Neutrophil (primary cell): ENCODE data around the gene LBHD2.

ENCODE experiments used
- H3K27ac ChIP-seq: fragments of 200-600 bp; sonication (generic); 2 replicates; pipeline ENCODE4 v1.5.1; 2016; ENCODE audit warnings: mild to moderate bottlenecking, moderate library complexity
- H3K27me3 ChIP-seq: fragments of 200-600 bp; sonication (generic); 2 replicates; pipeline ENCODE4 v1.6.0; 2016; ENCODE audit warnings: mild to moderate bottlenecking
- H3K36me3 ChIP-seq: fragments of 200-600 bp; sonication (generic); 2 replicates; pipeline ENCODE4 v1.5.1; 2017
- H3K4me1 ChIP-seq, 2 experiments: fragments of 200-600 bp in 1 of 2; sonication (generic) in 1 of 2; 1 replicate in 1 of 2; 2 replicates in 1 of 2; pipeline versions ENCODE4 v1.5.1 to v1.6.1; 2013 to 2016; ENCODE audit warnings: low read depth in 1 of 2, low read length in 1 of 2, mild to moderate bottlenecking in 1 of 2, moderate library complexity in 1 of 2; ENCODE audit not compliant: control insufficient read depth in 1 of 2, insufficient read depth in 1 of 2
- H3K4me3 ChIP-seq, 2 experiments: fragments of 200-600 bp in 1 of 2; sonication (generic) in 1 of 2; 1 replicate in 1 of 2; 2 replicates in 1 of 2; pipeline ENCODE4 v1.5.1; 2013 to 2016; ENCODE audit warnings: low read depth in 1 of 2, low read length in 1 of 2, mild to moderate bottlenecking in 1 of 2, moderate library complexity in 1 of 2
- H3K9me3 ChIP-seq: fragments of 200-600 bp; sonication (generic); 2 replicates; pipeline ENCODE4 v1.5.1; 2016
- CTCF ChIP-seq: fragments of 200-600 bp; sonication (generic); IDR thresholded peaks from 2 replicates; pipeline ENCODE4 v1.5.1; 2016; ENCODE audit warnings: antibody characterized with exemption

Gene LBHD2

GRCh38 chr14:103095210-103095778 is 11.3 kb downstream of the LBHD2 start:
- Histone ChIP-seq H3K36me3 (no peaks in the 10 kb centered on the region), H3K4me1 (peaks cover 4 to 10% of the 10 kb centered on the region in 2 experiments), H3K27me3 (peaks cover 70% of the 10 kb centered on the region), H3K4me3 (no peak overlapping the region), H3K9me3 (no peaks in the 10 kb centered on the region), H3K27ac (no peak overlapping the region)
- TF ChIP-seq CTCF, result no peak

GRCh38 chr14:103096387-103096786 is 12.4 kb downstream of the LBHD2 start:
- Histone ChIP-seq H3K27ac (no peak overlapping the region), H3K4me3 (no peak overlapping the region), H3K9me3 (no peaks in the 10 kb centered on the region), H3K4me1 (peaks cover 0 to 4% of the 10 kb centered on the region in 2 experiments), H3K36me3 (no peaks in the 10 kb centered on the region), H3K27me3 (peaks cover 70% of the 10 kb centered on the region)
- no peak for TF ChIP-seq CTCF

- no peak for TF ChIP-seq CTCF
- peaks cover 70% of the 10 kb centered on the region for H3K27me3 ChIP-seq
- H3K27ac ChIP-seq, result no peak overlapping the region
Observed at GRCh38 chr14:103097244-103097993, 13.4 kb downstream of the LBHD2 start.

GRCh38 chr14:103097994-103098957 is 14.3 kb downstream of the LBHD2 start:
- H3K4me1 ChIP-seq, result no peaks in the 10 kb centered on the region
- TF ChIP-seq CTCF, result no peak
- H3K27ac ChIP-seq, result no peak overlapping the region
- no peaks in the 10 kb centered on the region for H3K36me3 ChIP-seq
- no peaks in the 10 kb centered on the region for H3K9me3 ChIP-seq
- no peak overlapping the region for H3K4me3 ChIP-seq
- H3K27me3 ChIP-seq, result peaks cover 70% of the 10 kb centered on the region

More at GRCh38 chr14:103097244-103097993, 13.4 kb downstream of the LBHD2 start:
- Histone ChIP-seq H3K36me3 (no peaks in the 10 kb centered on the region), H3K4me1 (no peaks in the 10 kb centered on the region), H3K4me3 (no peak overlapping the region), H3K9me3 (no peaks in the 10 kb centered on the region)

GRCh38 chr14:103099081-103099732 is 15.2 kb downstream of the LBHD2 start:
- peaks cover 0 to 8% of the 10 kb centered on the region in 2 experiments for H3K4me1 ChIP-seq
- H3K9me3 ChIP-seq, result no peaks in the 10 kb centered on the region
- no peaks in the 10 kb centered on the region for H3K36me3 ChIP-seq
- no peak overlapping the region for H3K4me3 ChIP-seq
- no peak for TF ChIP-seq CTCF
- peaks cover 71% of the 10 kb centered on the region for H3K27me3 ChIP-seq
- no peak overlapping the region for H3K27ac ChIP-seq
